ENCODE data around the gene NPAS3. TPM values are rescaled to one million over a fixed set of nuclear protein-coding genes. Genes with fewer than 3 reads are reported as not detected.

Gene NPAS3
- total RNA-seq, 1 donor from 2014 or later, result 2.4 TPM

GRCh38 chr14:33463731-33464130 lies 525.1 kb downstream of the NPAS3 start:
- H3K27me3 Mint-ChIP-seq (ENCODE audit: unreplicated experiment), result no peaks in the 10 kb centered on the region
- peaks cover 4% of the 10 kb centered on the region for H3K4me1 Mint-ChIP-seq (ENCODE audit: low read depth, unreplicated experiment)
- TF ChIP-seq CTCF (IDR thresholded peaks at IDR 0.05; ENCODE audit: partially characterized antibody, unreplicated experiment), result no peak
- H3K36me3 Mint-ChIP-seq (ENCODE audit: unreplicated experiment), result no peaks in the 10 kb centered on the region
- DNase-seq, result no peak
- no peaks in the 10 kb centered on the region for H3K9me3 Mint-ChIP-seq (ENCODE audit: unreplicated experiment)
- H3K4me3 Mint-ChIP-seq (ENCODE audit: unreplicated experiment), result no peak overlapping the region
- H3K27ac Mint-ChIP-seq (ENCODE audit: unreplicated experiment), result no peak overlapping the region

DNA sequence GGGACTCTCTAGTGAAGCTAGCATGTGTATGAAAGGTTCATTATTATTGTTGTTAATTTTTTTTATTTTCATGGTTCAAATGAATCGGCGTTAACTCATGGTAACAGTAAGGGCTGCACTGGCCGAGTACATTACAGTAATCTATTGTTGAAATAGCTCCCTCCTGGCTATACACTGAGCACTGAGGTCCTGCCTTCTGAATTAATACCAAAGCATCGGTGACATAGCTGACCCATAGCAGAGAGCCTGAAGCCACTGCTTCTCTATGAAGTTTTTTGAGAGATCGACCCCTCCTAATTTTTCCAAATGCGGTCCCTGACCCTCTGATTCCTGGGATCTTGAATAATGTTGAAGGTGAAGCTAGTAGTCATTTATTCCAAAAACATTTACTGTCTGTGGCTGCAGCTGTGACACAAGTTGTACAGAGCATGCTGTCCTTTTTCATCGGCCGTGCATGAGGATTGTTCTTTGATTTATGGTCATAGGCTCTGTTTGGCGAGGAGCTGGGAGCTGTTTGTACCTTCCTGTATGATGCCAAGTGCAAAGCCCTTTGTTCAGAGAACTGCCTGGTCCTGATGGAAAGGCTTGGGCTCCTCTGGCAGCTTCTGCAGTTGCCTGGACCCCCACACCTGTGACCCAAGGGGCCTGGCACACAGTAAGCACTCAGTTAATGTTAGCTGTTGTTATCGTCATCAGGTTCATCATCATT lies 525.7 kb downstream of the NPAS3 start:
- Mint-ChIP-seq H3K4me3 (ENCODE audit: unreplicated experiment) (no peak overlapping the region), H3K36me3 (ENCODE audit: unreplicated experiment) (no peaks in the 10 kb centered on the region), H3K27ac (ENCODE audit: unreplicated experiment) (no peak overlapping the region), H3K9me3 (ENCODE audit: unreplicated experiment) (no peaks in the 10 kb centered on the region), H3K4me1 (ENCODE audit: low read depth, unreplicated experiment) (peaks cover 4% of the 10 kb centered on the region), H3K27me3 (ENCODE audit: unreplicated experiment) (no peaks in the 10 kb centered on the region)
- DNase-seq, result no peak
- no peak for TF ChIP-seq CTCF (IDR thresholded peaks at IDR 0.05; ENCODE audit: partially characterized antibody, unreplicated experiment)

- Mint-ChIP-seq H3K4me3 (ENCODE audit: unreplicated experiment) (no peak overlapping the region), H3K4me1 (ENCODE audit: low read depth, unreplicated experiment) (peaks cover 4% of the 10 kb centered on the region), H3K9me3 (ENCODE audit: unreplicated experiment) (no peaks in the 10 kb centered on the region), H3K27ac (ENCODE audit: unreplicated experiment) (no peak overlapping the region), H3K27me3 (ENCODE audit: unreplicated experiment) (no peaks in the 10 kb centered on the region), H3K36me3 (ENCODE audit: unreplicated experiment) (no peaks in the 10 kb centered on the region)
- DNase-seq, result no peak
- TF ChIP-seq CTCF (IDR thresholded peaks at IDR 0.05; ENCODE audit: partially characterized antibody, unreplicated experiment), result no peak
Observed at GRCh38 chr14:33465846-33466700, 527.4 kb downstream of the NPAS3 start.

DNA sequence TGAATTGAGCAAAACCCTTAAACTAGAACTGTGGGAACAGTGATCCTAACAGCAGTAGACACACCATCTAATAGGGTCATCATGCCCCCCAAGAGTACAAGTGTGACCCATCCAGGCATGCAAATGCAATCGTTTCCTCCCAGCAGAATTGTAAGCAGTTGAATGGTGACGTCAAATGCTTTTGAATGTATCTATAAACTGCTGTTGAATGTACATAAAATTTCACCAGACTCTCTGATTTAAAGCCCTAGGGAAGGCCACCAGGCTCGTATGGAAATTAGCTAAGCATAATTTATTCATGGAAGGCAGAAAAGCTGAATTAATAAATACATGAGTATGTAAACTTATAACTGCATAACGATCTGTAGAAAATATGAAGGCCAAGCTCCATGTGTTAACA lies 529.3 kb downstream of the NPAS3 start:
- DNase-seq, result no peak
- H3K9me3 Mint-ChIP-seq (ENCODE audit: unreplicated experiment), result no peaks in the 10 kb centered on the region
- H3K4me1 Mint-ChIP-seq (ENCODE audit: low read depth, unreplicated experiment), result peaks cover 4% of the 10 kb centered on the region
- H3K36me3 Mint-ChIP-seq (ENCODE audit: unreplicated experiment), result no peaks in the 10 kb centered on the region
- H3K27ac Mint-ChIP-seq (ENCODE audit: unreplicated experiment), result no peak overlapping the region
- H3K27me3 Mint-ChIP-seq (ENCODE audit: unreplicated experiment), result no peaks in the 10 kb centered on the region
- TF ChIP-seq CTCF (IDR thresholded peaks at IDR 0.05; ENCODE audit: partially characterized antibody, unreplicated experiment), result no peak
- no peak overlapping the region for H3K4me3 Mint-ChIP-seq (ENCODE audit: unreplicated experiment)

DNA sequence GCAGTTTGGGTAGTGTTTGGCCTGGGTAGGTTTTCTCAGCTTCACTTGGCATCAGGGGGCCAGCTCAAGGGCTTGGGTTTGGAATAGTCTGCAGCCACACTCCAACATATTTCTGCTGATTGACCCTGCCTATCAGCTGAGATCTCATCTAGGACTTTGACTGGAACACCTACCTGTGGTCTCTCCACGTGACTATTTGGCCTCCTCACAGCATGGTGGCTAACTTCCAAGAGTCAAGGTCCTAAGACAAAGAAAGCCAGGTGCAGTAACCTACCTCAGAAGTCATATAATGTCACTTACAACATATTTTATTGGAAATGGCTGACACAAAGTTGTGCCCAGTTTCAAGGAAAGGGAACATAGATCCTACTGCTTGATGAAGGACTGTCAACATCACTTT lies 531.2 kb downstream of the NPAS3 start:
- Mint-ChIP-seq H3K4me3 (ENCODE audit: unreplicated experiment) (no peak overlapping the region), H3K27me3 (ENCODE audit: unreplicated experiment) (no peaks in the 10 kb centered on the region), H3K36me3 (ENCODE audit: unreplicated experiment) (no peaks in the 10 kb centered on the region), H3K4me1 (ENCODE audit: low read depth, unreplicated experiment) (peaks cover 4% of the 10 kb centered on the region), H3K9me3 (ENCODE audit: unreplicated experiment) (no peaks in the 10 kb centered on the region), H3K27ac (ENCODE audit: unreplicated experiment) (no peak overlapping the region)
- no peak for DNase-seq
- no peak for TF ChIP-seq CTCF (IDR thresholded peaks at IDR 0.05; ENCODE audit: partially characterized antibody, unreplicated experiment)

All from glutamatergic neuron (in vitro differentiated cells).